Astrocyte of the cerebellum (primary cell): ENCODE data around the gene MIA2.

Experiments
- DNase-seq: peaks from one replicate; pipeline ENCODE4 v3.0.0-alpha.2; 2011; ENCODE audit warnings: low read depth
- H3K4me3 ChIP-seq: 2 replicates; pipeline ENCODE4 v1.5.1; 2011; ENCODE audit warnings: mild to moderate bottlenecking, low read depth, low read length, moderate library complexity
- CTCF ChIP-seq: IDR thresholded peaks from 2 replicates; pipeline ENCODE4 v1.5.1; 2012; ENCODE audit warnings: low read length, low read depth, moderate library complexity, mild to moderate bottlenecking; ENCODE audit errors: missing control alignments
- in situ Hi-C: cut with HindIII; loops from 2 replicates; pipeline ENCODE4 v1.10.0; 2017; ENCODE audit warnings: low sequenced_read_pairs

Gene MIA2

GRCh38 chr14:39264057-39264456 lies 30.3 kb downstream of the MIA2 start:
- no peak overlapping the region for H3K4me3 ChIP-seq
- DNase-seq: no peak
- in situ Hi-C loops: no loop called here
- no peak for TF ChIP-seq CTCF

- no peak overlapping the region for H3K4me3 ChIP-seq
- no peak for TF ChIP-seq CTCF
- DNase-seq: no peak
- in situ Hi-C loops: no loop called here
Measured at GRCh38 chr14:39264558-39264957, 30.8 kb downstream of the MIA2 start.

- peak overlapping the region; percentile 63 for H3K4me3 ChIP-seq
- TF ChIP-seq CTCF: no peak
- DNase-seq: no peak
- in situ Hi-C loops: loop anchor here (5.0 kb wide), 1 partner anchor 73 kb away; no protein-coding TSS in a partner anchor
Measured at GRCh38 chr14:39265033-39265432, 31.3 kb downstream of the MIA2 start.

GRCh38 chr14:39265806-39266524 lies 32.2 kb downstream of the MIA2 start:
- no peak for TF ChIP-seq CTCF
- peak overlapping the region; percentile 63 for H3K4me3 ChIP-seq
- DNase-seq: no peak
- in situ Hi-C loops: loop anchor here (5.0 kb wide), 1 partner anchor 74 kb away; no protein-coding TSS in a partner anchor

GRCh38 chr14:39266525-39266870 lies 32.8 kb downstream of the MIA2 start:
- in situ Hi-C loops: loop anchor here (5.0 kb wide), 1 partner anchor 74 kb away; no protein-coding TSS in a partner anchor
- no peak for DNase-seq
- no peak for TF ChIP-seq CTCF
- H3K4me3 ChIP-seq: peak overlapping the region; percentile 63

- H3K4me3 ChIP-seq: peak overlapping the region; percentile 63
- in situ Hi-C loops: loop anchor here (5.0 kb wide), 1 partner anchor 75 kb away; no protein-coding TSS in a partner anchor
- no peak for TF ChIP-seq CTCF
- DNase-seq: peak; percentile 50
Measured at GRCh38 chr14:39266871-39267607, 33.3 kb downstream of the MIA2 start.
